Fibroblast of the conjunctiva (primary cell): Measurements from ENCODE around the gene MAP3K9.

Experiments
- DNase-seq: peaks from one replicate; pipeline ENCODE4 v3.0.0-alpha.2; 2010; ENCODE audit warnings: low read depth

MAP3K9 gene

GRCh38 chr14:70698288-70698687 is 111.0 kb downstream of the MAP3K9 start:
- no peak for DNase-seq

DNA sequence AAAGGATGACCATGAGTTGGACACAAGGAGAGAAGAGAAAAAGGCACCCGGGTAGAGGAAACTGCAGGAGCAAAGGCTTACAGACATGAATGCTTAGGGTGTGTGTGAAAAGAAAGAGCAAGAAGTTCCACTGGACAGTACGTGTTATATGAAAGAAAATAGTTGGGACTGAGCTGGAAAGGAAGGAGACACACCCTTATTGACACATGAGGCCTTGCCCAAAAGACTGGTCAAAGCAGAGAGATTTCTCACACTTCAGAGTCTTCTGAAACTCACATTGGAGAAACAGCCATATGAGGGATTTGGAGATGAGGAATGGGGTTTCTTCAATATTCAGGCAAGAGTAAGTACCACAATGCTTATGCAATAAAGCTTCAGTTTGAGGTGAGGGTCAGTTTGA is 111.6 kb downstream of the MAP3K9 start:
- no peak for DNase-seq

- no peak for DNase-seq
Measured at GRCh38 chr14:70696026-70696425, 113.3 kb downstream of the MAP3K9 start.

- DNase-seq: no peak
Measured at GRCh38 chr14:70692210-70692609, 117.1 kb downstream of the MAP3K9 start.

- DNase-seq: no peak
Measured at GRCh38 chr14:70685474-70686197, 123.7 kb downstream of the MAP3K9 start.

DNA sequence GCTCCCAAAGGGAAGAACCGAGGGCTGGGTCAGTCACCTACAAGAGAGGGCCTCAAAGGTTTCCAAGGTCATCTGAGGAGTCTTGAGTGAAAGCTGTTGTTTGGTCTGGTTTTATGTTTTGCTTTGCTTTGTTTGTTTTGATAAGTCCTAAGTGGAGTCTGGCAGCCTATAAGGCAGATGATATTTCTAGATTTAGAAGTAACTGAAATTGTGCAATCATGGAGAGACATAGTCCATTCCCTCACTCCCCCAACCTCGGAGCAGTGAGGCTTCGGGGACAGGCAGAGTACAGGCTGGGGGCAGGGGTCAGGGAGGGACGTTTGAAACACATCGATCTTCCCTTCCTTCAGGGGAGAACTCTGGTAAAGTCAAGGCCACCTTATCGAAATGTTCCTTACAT is 125.3 kb downstream of the MAP3K9 start:
- no peak for DNase-seq

DNA sequence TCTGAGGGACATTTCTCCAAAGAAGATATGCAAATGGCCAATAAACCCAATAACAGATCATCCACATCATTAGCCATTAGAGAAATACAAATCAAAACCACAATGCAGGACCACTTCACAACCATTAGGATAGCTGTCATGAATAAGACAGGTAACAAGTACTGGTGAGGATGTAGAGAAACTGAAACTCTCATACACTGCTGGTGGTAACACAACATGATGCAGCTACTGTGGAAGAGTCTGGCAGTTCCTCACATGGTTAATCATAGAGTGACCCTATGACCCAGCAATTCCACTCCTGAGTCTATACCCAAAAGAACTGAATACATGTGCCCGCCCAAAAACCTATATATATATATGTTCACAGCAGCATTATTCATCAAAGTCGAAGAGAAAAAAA is 128.6 kb downstream of the MAP3K9 start:
- DNase-seq: no peak

GRCh38 chr14:70677341-70677740 is 132.0 kb downstream of the MAP3K9 start:
- no peak for DNase-seq
